OCI-LY1 (cell line): ENCODE measurements around the gene NPC2.

Experiments used
- H2AFZ ChIP-seq: fragments of 200-600 bp; sonication (generic), shearing (Covaris generic); 2 replicates; pipeline ENCODE4 v1.6.0; 2014; ENCODE audit warnings: antibody characterized with exemption, mild to moderate bottlenecking, low read length
- H3F3A ChIP-seq: fragments of 200-600 bp; sonication (generic), shearing (Covaris generic); 2 replicates; pipeline ENCODE4 v1.6.0; 2014; ENCODE audit warnings: mild to moderate bottlenecking, antibody characterized with exemption, low read length, moderate library complexity; ENCODE audit not compliant: insufficient read depth
- H3K27ac ChIP-seq: fragments of 200-600 bp; sonication (generic); 2 replicates; pipeline ENCODE4 v1.5.1; 2014; ENCODE audit warnings: low read length, mixed run types, mild to moderate bottlenecking, low read depth; ENCODE audit not compliant: poor library complexity, severe bottlenecking
- H3K27me3 ChIP-seq: fragments of 200-600 bp; sonication (generic); 2 replicates; pipeline ENCODE4 v1.6.0; 2014; ENCODE audit warnings: antibody characterized with exemption, mild to moderate bottlenecking, low read length, moderate library complexity; ENCODE audit not compliant: insufficient read depth
- H3K36me3 ChIP-seq: fragments of 200-600 bp; sonication (generic); 2 replicates; pipeline ENCODE4 v1.6.1; 2014; ENCODE audit warnings: mild to moderate bottlenecking, antibody characterized with exemption, low read length, moderate library complexity, mixed read lengths; ENCODE audit not compliant: insufficient read depth
- H3K4me1 ChIP-seq: fragments of 200-600 bp; sonication (generic); 2 replicates; pipeline ENCODE4 v1.5.1; 2014; ENCODE audit warnings: mild to moderate bottlenecking, low read length, moderate library complexity; ENCODE audit not compliant: insufficient read depth, severe bottlenecking
- H3K4me2 ChIP-seq: fragments of 200-600 bp; sonication (generic), shearing (Covaris generic); 2 replicates; pipeline ENCODE4 v1.6.1; 2014; ENCODE audit warnings: low read length
- H3K4me3 ChIP-seq: fragments of 200-600 bp; sonication (generic); 2 replicates; pipeline ENCODE4 v1.5.1; 2014; ENCODE audit warnings: low read length, low read depth, mild to moderate bottlenecking, mixed read lengths; ENCODE audit not compliant: poor library complexity, severe bottlenecking
- H3K79me2 ChIP-seq: fragments of 200-600 bp; shearing (Covaris generic); 2 replicates; pipeline ENCODE4 v1.6.1; 2016; ENCODE audit warnings: mixed run types, low read length, mixed read lengths; ENCODE audit not compliant: insufficient read depth
- H3K9ac ChIP-seq: fragments of 200-600 bp; sonication (generic), shearing (Covaris generic); 2 replicates; pipeline ENCODE4 v1.6.1; 2014; ENCODE audit warnings: mild to moderate bottlenecking, low read length, mixed read lengths
- H3K9me2 ChIP-seq: fragments of 200-600 bp; sonication (generic), shearing (Covaris generic); 2 replicates; pipeline ENCODE4 v1.6.1; 2014; ENCODE audit warnings: low read depth, mild to moderate bottlenecking, low read length, mixed read lengths
- H3K9me3 ChIP-seq: fragments of 200-600 bp; shearing (Covaris generic); 2 replicates; pipeline ENCODE4 v1.6.1; 2014; ENCODE audit warnings: low read length, mixed read lengths
- H4K20me1 ChIP-seq: fragments of 200-600 bp; sonication (generic), shearing (Covaris generic); 2 replicates; pipeline ENCODE4 v1.6.0; 2016; ENCODE audit warnings: mild to moderate bottlenecking, low read length; ENCODE audit not compliant: insufficient read depth
- CTCF ChIP-seq: fragments of 200-600 bp; sonication (generic), shearing (Covaris generic); IDR thresholded peaks from 2 replicates; pipeline ENCODE4 v1.5.1; 2017; ENCODE audit warnings: mild to moderate bottlenecking, antibody characterized with exemption, low read length, moderate library complexity, mixed read lengths
- EZH2 ChIP-seq: fragments of 200-600 bp; sonication (generic), shearing (Covaris generic); IDR thresholded peaks from 2 replicates; pipeline ENCODE4 v1.8.0; 2017; ENCODE audit warnings: borderline replicate concordance, mixed run types, mild to moderate bottlenecking, antibody characterized with exemption, low read length, moderate library complexity, mixed read lengths

Gene NPC2

DNA sequence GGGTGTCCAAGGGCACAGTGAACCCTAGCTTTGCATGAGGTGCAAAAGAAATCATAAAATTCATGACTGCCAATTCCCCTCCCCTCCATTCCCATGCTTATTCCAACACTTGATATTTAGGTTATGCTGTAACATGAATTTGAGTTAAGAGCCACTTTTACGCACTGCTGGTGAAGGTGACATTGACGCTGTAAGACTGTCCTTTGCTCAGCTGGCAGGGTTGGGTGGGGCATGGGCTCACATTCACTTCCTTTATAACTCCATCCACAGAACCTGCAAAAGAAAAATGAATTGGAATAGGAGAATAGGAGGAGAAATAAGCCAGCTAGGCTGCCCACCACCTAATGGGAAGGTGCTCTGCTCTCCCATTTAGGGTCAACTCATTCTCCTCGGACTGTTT is 6.9 kb downstream of the NPC2 start:
- no peaks in the 10 kb centered on the region for H3K4me1 ChIP-seq
- no peaks in the 10 kb centered on the region for H3K9me3 ChIP-seq
- H3K79me2 ChIP-seq = no peaks in the 10 kb centered on the region
- no peaks in the 10 kb centered on the region for H3K27me3 ChIP-seq
- no peak overlapping the region for H2AFZ ChIP-seq
- no peak for TF ChIP-seq CTCF
- no peak for TF ChIP-seq EZH2
- H3K27ac ChIP-seq = no peak overlapping the region
- no peak overlapping the region for H3K4me3 ChIP-seq
- H3K9me2 ChIP-seq = no peaks in the 10 kb centered on the region
- H3K9ac ChIP-seq = no peak overlapping the region
- H3K4me2 ChIP-seq = no peak overlapping the region
- no peaks in the 10 kb centered on the region for H3F3A ChIP-seq
- H4K20me1 ChIP-seq = no peaks in the 10 kb centered on the region
- no peaks in the 10 kb centered on the region for H3K36me3 ChIP-seq

- Histone ChIP-seq H3K79me2 (no peaks in the 10 kb centered on the region), H3F3A (no peaks in the 10 kb centered on the region), H3K4me3 (no peak overlapping the region), H3K27me3 (no peaks in the 10 kb centered on the region), H3K27ac (no peak overlapping the region), H4K20me1 (no peaks in the 10 kb centered on the region), H3K9ac (no peak overlapping the region), H2AFZ (no peak overlapping the region), H3K36me3 (0 out of 2 replicates have a peak, but pooled peaks cover 3% of the 10 kb centered on the region), H3K4me2 (no peak overlapping the region), H3K9me3 (no peaks in the 10 kb centered on the region), H3K9me2 (no peaks in the 10 kb centered on the region), H3K4me1 (no peaks in the 10 kb centered on the region)
- TF ChIP-seq CTCF (no peak), EZH2 (no peak)
These were observed 9.8 kb downstream of the NPC2 start for GRCh38 chr14:74483321-74483720.

GRCh38 chr14:74482571-74482970 is 10.5 kb downstream of the NPC2 start:
- Histone ChIP-seq H3K9me2 (no peaks in the 10 kb centered on the region), H3K9me3 (no peaks in the 10 kb centered on the region), H3K36me3 (0 out of 2 replicates have a peak, but pooled peaks cover 3% of the 10 kb centered on the region), H3K9ac (no peak overlapping the region), H3K4me2 (no peak overlapping the region), H4K20me1 (no peaks in the 10 kb centered on the region), H3K27ac (no peak overlapping the region), H3K4me3 (no peak overlapping the region), H3K27me3 (no peaks in the 10 kb centered on the region), H3K79me2 (no peaks in the 10 kb centered on the region), H3F3A (no peaks in the 10 kb centered on the region), H3K4me1 (no peaks in the 10 kb centered on the region), H2AFZ (no peak overlapping the region)
- TF ChIP-seq EZH2 (no peak), CTCF (no peak)
